Measurements from ENCODE around the gene BCOR. TPM values are rescaled to one million over a fixed set of nuclear protein-coding genes. Genes with fewer than 3 reads are reported as not detected.

Gene BCOR
- total RNA-seq, 4 donors from 2014 or later: 23.8 to 37.5 (median 31.1) TPM

DNA sequence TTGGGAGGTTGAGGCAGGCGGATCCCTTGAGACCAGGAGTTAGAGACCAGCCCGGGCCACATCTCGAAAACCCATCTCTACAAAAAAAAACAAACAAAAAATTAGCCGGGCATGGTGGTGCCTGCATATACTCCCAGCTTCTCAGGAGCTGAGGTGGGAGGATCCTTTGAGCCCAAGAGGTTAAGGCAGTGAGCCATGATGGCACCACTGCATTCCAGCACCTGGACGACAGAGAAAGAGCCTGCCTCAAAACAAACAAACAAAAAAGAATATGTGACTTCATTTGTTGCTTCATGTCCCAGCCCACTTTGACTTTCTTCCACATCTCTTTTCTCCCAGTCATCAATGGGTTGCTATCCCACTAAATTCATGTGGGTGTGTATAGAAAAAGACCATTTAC lies 79.7 kb downstream of the BCOR start:
- intact Hi-C loops (cut with DNase I; ENCODE audit: low total_unique reads): no loop called here
- no peak for TF ChIP-seq POLR2A (IDR thresholded peaks at IDR 0.05)
- TF ChIP-seq, protein P1, sequence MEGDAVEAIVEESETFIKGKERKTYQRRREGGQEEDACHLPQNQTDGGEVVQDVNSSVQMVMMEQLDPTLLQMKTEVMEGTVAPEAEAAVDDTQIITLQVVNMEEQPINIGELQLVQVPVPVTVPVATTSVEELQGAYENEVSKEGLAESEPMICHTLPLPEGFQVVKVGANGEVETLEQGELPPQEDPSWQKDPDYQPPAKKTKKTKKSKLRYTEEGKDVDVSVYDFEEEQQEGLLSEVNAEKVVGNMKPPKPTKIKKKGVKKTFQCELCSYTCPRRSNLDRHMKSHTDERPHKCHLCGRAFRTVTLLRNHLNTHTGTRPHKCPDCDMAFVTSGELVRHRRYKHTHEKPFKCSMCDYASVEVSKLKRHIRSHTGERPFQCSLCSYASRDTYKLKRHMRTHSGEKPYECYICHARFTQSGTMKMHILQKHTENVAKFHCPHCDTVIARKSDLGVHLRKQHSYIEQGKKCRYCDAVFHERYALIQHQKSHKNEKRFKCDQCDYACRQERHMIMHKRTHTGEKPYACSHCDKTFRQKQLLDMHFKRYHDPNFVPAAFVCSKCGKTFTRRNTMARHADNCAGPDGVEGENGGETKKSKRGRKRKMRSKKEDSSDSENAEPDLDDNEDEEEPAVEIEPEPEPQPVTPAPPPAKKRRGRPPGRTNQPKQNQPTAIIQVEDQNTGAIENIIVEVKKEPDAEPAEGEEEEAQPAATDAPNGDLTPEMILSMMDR (IDR thresholded peaks at IDR 0.05): no peak
- no peak overlapping the region for H3K4me3 ChIP-seq (ENCODE audit: low read depth, poor library complexity, severe bottlenecking)
- DNase-seq (ENCODE audit: low spot score in 2 of 2): no peak
- WGBS, 2 donors: 66 to 73% methylated on average over 5 of the region's 5 CpGs

DNA sequence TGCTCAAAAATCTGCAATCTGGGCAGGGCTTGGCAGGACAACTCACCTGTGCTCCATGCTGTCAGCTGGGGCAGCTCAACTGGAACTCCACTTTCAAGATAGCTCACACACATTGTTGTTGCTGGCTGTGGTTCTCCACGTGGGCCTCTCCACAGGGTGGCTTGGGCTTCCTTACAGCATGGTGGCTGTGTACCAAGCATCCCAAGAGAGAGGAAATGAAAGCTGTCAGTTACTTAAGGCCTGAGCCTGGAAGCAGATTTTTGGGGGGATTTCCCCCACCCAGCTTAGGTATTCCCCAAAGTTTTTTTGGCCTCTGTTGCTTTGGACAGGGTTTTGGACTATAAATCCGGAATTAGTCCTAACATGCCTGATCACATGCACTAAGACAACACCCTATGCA lies 81.0 kb downstream of the BCOR start:
- H3K4me3 ChIP-seq (ENCODE audit: low read depth, poor library complexity, severe bottlenecking): no peak overlapping the region
- intact Hi-C loops (cut with DNase I; ENCODE audit: low total_unique reads): no loop called here

DNA sequence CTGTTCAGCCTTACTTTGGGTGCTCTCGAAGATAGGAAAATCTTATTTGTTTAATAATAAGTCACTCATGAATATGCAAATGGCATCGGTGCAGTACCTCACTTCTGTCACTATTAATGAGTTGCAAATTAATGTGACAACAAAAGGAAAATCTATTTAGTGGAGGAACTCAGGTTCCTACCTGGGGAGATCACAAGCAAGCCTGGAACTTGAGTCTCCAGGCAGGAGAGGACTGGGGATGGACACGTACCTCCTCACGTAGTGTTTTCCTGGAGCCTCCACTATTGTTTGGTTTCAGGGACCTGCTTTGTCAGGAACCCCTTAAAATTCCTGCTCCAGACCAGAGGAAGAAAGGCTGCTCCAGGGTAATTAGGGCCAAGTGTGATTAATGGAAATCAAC lies 82.1 kb downstream of the BCOR start:
- WGBS, 2 donors: 52 to 83% methylated on average over 4 of the region's 4 CpGs
- TF ChIP-seq, protein P1 (IDR thresholded peaks at IDR 0.05): no peak
- TF ChIP-seq POLR2A (IDR thresholded peaks at IDR 0.05): no peak
- intact Hi-C loops (cut with DNase I; ENCODE audit: low total_unique reads): no loop called here
- no peak for DNase-seq (ENCODE audit: low spot score in 2 of 2)
- H3K4me3 ChIP-seq (ENCODE audit: low read depth, poor library complexity, severe bottlenecking): no peak overlapping the region

More for the DNA sequence above, 81.0 kb downstream of the BCOR start:
- TF ChIP-seq POLR2A (IDR thresholded peaks at IDR 0.05): no peak
- TF ChIP-seq, protein P1 (IDR thresholded peaks at IDR 0.05): no peak
- WGBS, 2 donors: 49 to 51% methylated on average over 2 of the region's 2 CpGs
- DNase-seq (ENCODE audit: low spot score in 2 of 2): no peak

DNA sequence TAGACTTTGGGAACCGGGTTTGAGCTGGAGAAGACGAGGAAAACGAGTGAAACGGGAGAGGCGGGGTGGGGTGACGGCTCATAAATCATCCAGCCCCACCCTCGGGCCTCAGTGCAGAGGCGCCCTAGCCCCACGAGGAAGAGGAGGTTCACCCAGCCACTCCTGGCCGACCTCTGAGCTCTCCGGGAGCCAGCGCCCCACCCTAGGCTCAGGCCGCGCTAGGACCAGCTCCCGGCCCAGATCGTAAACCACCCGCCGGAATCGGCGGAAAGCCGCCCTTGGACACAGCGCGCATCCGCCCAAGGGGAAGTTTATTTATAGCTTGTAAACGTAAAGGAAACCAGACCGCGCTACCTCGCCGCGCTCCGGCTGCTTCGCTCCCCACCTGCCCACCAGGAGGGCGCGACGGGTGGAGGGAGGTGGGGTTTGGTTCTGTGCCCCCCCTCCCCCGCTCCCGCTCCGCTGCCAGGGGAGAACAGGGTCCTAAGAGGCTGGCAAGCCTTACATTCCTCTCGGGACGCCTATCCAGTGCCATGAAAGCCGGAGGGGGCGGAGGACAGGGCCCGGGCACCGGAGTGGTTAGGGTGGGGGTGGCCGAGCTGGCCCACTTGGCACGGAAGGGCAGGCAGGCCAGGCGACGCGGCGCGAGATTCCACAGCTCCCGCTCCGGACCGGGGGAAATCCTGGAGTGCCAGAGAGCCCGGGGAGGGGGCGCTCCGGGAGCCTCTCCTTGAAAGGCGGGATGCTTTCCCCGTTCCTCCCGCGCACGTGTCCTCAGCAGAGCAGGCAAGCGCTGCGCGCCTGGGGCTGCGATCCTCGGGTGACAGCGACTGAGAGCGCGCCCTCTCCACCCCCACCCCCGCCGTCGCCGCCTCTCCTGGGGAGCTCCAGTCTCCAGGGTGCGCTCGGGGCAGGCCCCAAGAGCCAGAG lies 84.2 kb downstream of the BCOR start:
- TF ChIP-seq, protein P1 (IDR thresholded peaks at IDR 0.05): no peak
- no peak for TF ChIP-seq POLR2A (IDR thresholded peaks at IDR 0.05)
- H3K4me3 ChIP-seq (ENCODE audit: low read depth, poor library complexity, severe bottlenecking): peak overlapping the region; percentile 9
- 0 to 3% methylated on average over 17 to 76 of the region's 76 CpGs for WGBS, 2 donors
- peak; percentile 40 to 92 for DNase-seq (ENCODE audit: low spot score in 2 of 2)
- intact Hi-C loops (cut with DNase I; ENCODE audit: low total_unique reads): loop anchor here (5.0 kb wide), 1 partner anchor 159 kb away; no protein-coding TSS in a partner anchor

DNA sequence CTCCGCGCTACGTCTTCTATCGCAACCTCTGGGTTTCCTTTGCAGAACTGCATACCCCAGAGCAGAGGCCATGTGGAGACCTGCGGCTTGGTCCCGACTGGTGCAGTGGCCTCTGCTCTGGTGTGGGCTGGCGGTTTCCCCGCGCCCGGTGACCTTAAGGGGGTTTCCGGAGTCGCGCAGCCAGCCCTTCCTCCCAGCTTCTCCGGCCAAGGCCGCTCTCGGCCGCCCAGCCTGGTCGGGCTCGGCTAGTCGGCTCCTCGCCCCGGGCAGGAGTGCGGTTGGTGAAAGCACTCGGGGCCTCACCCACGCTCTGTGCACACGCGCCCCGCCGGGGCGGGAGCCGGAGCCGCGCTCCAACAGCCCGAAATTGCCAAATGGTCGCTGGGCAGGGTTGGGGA lies 84.9 kb downstream of the BCOR start:
- DNase-seq (ENCODE audit: low spot score in 2 of 2): peak in 1 of 2 donors; percentile 89
- 0 to 11% methylated on average over 9 to 22 of the region's 35 CpGs for WGBS, 2 donors
- no peak overlapping the region for H3K4me3 ChIP-seq (ENCODE audit: low read depth, poor library complexity, severe bottlenecking)
- TF ChIP-seq, protein P1 (IDR thresholded peaks at IDR 0.05): no peak
- TF ChIP-seq POLR2A (IDR thresholded peaks at IDR 0.05): no peak
- intact Hi-C loops (cut with DNase I; ENCODE audit: low total_unique reads): loop anchor here (5.0 kb wide), 1 partner anchor 159 kb away; no protein-coding TSS in a partner anchor
